ELF-1 (cell line): ENCODE data around the gene RALY.

Experiments
- DNase-seq: peaks from one replicate; pipeline ENCODE4 v3.0.0-alpha.2; 2016; ENCODE audit warnings: low read depth, low spot score

RALY gene

GRCh38 chr20:33993576-33994221 lies at the start of gene RALY:
Gene RALY (plus strand): TSS chr20:33993911. CDS start chr20:34072075, 78,164 bp downstream.
- DNase-seq, result no peak

GRCh38 chr20:33944914-33945313 lies 48.8 kb upstream of the RALY start:
- DNase-seq, result peak; percentile 77

- DNase-seq, result no peak
These were observed 48.2 kb upstream of the RALY start for GRCh38 chr20:33945391-33946081.

GRCh38 chr20:33947709-33948295 lies 45.9 kb upstream of the RALY start:
- DNase-seq, result peak; percentile 68

GRCh38 chr20:33948480-33948879 lies 45.2 kb upstream of the RALY start:
- DNase-seq, result no peak

- DNase-seq, result no peak
These were observed 42.5 kb upstream of the RALY start for GRCh38 chr20:33951171-33951570.

GRCh38 chr20:33954504-33954903 lies 39.2 kb upstream of the RALY start:
- DNase-seq, result no peak

- no peak for DNase-seq
These were observed 30.0 kb upstream of the RALY start for GRCh38 chr20:33963751-33964150.

- DNase-seq, result no peak
These were observed 29.3 kb upstream of the RALY start for GRCh38 chr20:33964441-33964840.

GRCh38 chr20:33967126-33967525 lies 26.6 kb upstream of the RALY start:
- no peak for DNase-seq

- no peak for DNase-seq
These were observed 24.1 kb upstream of the RALY start for GRCh38 chr20:33969563-33969962.

- no peak for DNase-seq
These were observed 23.5 kb upstream of the RALY start for GRCh38 chr20:33970229-33970628.

GRCh38 chr20:33971147-33971975 lies 22.4 kb upstream of the RALY start:
- no peak for DNase-seq

GRCh38 chr20:33976959-33977358 lies 16.8 kb upstream of the RALY start:
- no peak for DNase-seq

GRCh38 chr20:33977535-33977934 lies 16.2 kb upstream of the RALY start:
- DNase-seq, result no peak

GRCh38 chr20:33979094-33979493 lies 14.6 kb upstream of the RALY start:
- DNase-seq, result no peak

- no peak for DNase-seq
These were observed 12.4 kb upstream of the RALY start for GRCh38 chr20:33981347-33981746.

GRCh38 chr20:33981964-33982363 lies 11.7 kb upstream of the RALY start:
- DNase-seq, result no peak

GRCh38 chr20:33983371-33983770 lies 10.3 kb upstream of the RALY start:
- no peak for DNase-seq

- DNase-seq, result no peak
These were observed 9.5 kb upstream of the RALY start for GRCh38 chr20:33984182-33984719.

- DNase-seq, result no peak
These were observed 8.4 kb upstream of the RALY start for GRCh38 chr20:33985280-33985679.

GRCh38 chr20:33985830-33986229 lies 7.9 kb upstream of the RALY start:
- no peak for DNase-seq
